Tibial nerve (tissue), 4 donors: Measurements from ENCODE around the gene STIM1.

Experiments
- CTCF ChIP-seq, 5 experiments: fragments of 200-600 bp in 3 of 5; fragments of 450-650 bp in 2 of 5; sonication (generic) in 3 of 5; IDR thresholded peaks; one replicate each; pipeline ENCODE4 v1.5.1; 2016 to 2019; ENCODE audit warnings: antibody characterized with exemption in 5 of 5, mild to moderate bottlenecking in 3 of 5, moderate library complexity in 2 of 5
- EP300 ChIP-seq, 2 donors: sonication (generic); formaldehyde crosslinking; IDR thresholded peaks; one replicate each; pipeline ENCODE4 v1.6.1; 2017; ENCODE audit warnings: antibody characterized with exemption in 2 of 2, mild to moderate bottlenecking in 1 of 2
- POLR2A ChIP-seq, 2 donors: fragments of 450-650 bp; IDR thresholded peaks; one replicate each; pipeline ENCODE4 v1.6.1; 2017; ENCODE audit warnings: antibody characterized with exemption in 2 of 2, mild to moderate bottlenecking in 2 of 2, moderate library complexity in 2 of 2

DNA sequence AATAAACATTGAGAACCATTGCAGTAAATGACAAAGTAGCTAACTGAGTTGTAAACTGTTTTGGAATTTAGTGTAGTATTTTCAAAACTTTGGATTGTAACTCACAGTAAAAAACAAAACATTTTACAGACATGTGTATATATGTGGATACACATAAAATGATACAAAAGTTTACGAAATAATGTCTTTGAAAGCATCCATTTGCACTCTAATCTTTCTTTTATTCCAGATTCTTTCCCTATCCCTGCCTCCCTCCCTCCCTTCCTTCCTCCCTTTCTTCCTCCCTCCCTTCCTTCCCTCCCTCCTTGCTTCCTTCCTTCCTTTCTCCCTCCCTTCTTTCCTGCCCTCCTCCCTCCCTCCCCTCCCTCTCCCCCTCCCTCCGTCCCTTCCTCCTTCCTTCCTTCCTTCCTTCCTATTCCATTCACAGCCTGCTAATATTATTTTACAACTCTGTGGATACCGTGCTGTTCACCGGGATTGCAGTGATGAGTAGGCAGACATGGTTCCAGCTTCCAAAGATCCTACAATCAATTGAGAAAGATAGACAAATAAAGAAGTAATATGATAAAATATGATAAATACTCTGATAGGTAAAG lies 242.7 kb downstream of the STIM1 start:
- TF ChIP-seq CTCF (IDR thresholded peaks at IDR 0.05) (no peak), POLR2A (IDR thresholded peaks at IDR 0.05) (no peak), EP300 (IDR thresholded peaks at IDR 0.05) (no peak)
